ENCODE results near the gene SNX24. TPM values are rescaled to one million over a fixed set of nuclear protein-coding genes. Genes with fewer than 3 reads are reported as not detected.
A peak's percentile ranks its signal among the peaks of the same experiment; 100 is the strongest.

SNX24 gene
- total and polyA plus RNA-seq, 2 of the 4 experiments (the other 2 are of a cell fraction), result 13.8 to 15.0 TPM

DNA sequence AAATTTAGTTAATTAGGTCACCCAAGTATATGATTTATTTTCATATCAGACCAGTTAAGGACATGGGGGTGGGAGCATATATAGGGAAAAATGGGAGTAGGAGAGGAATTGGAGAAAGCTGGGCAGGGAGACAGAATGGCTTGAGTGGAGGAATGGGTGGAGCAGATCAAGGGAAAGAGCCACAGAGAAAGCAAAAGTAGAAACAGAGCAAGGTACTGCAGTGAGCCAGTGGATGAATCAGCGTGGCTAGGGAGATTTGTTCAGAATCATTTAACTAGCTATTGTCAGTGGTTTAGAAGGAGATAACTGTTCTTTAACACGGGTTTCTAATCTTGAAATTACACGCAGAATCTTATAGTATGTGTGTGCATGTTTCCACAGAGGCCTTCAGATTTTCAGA, 37.4 kb downstream of the SNX24 start:
- dilution Hi-C loops (cut with HindIII; ENCODE audit: low sequenced_read_pairs, unreplicated experiment) (no loop called here), intact Hi-C loops (cut with micrococcal nuclease) (no loop called here), in situ Hi-C loops (cut with MboI; ENCODE audit: low sequenced_read_pairs) (no loop called here)
- H3K4me1 ChIP-seq (ENCODE audit: control insufficient read depth, insufficient read depth, low read length), result peaks cover 7% of the 10 kb centered on the region
- no CpG with 5 or more reads among the region's 3 CpGs for WGBS, 2 experiments (ENCODE audit: extremely low coverage in 2 of 2, insufficient read length in 1 of 2)
- ATAC-seq (ENCODE audit: low read depth) (peak; percentile 77), DNase-seq (peak; percentile 55)
- H3K36me3 ChIP-seq (ENCODE audit: control insufficient read depth, insufficient read depth, low read length), result no peaks in the 10 kb centered on the region
- no peak overlapping the region for H3K23ac ChIP-seq (ENCODE audit: low read depth, low read length)
- no peak overlapping the region for H2BK20ac ChIP-seq (ENCODE audit: low read depth, low read length)
- no TSS peak for BruUV-seq (replicated peaks)
- H4K5ac ChIP-seq (ENCODE audit: low read depth, low read length), result no peak overlapping the region
- H3K9me1 ChIP-seq (ENCODE audit: insufficient read depth, low read length), result no peaks in the 10 kb centered on the region; the same call in 1 of the 2 replicates
- no peak overlapping the region for H2AK9ac ChIP-seq (replicated peaks; ENCODE audit: low read depth, low read length, poor library complexity)
- H2BK15ac ChIP-seq (ENCODE audit: low read depth, low read length), result no peak overlapping the region
- H2BK5ac ChIP-seq (ENCODE audit: low read depth, low read length, poor library complexity, severe bottlenecking), result no peak overlapping the region
- no peaks in the 10 kb centered on the region; the same call in 1 of the 2 replicates for H4K20me1 ChIP-seq (ENCODE audit: insufficient read depth, low read length)
- no peak overlapping the region for H2AFZ ChIP-seq (replicated peaks; ENCODE audit: low read length, poor library complexity)
- H3K27ac ChIP-seq (ENCODE audit: insufficient read depth, low read length), result no peak overlapping the region
- no peak overlapping the region for H3K4me3 ChIP-seq (ENCODE audit: insufficient read depth, low read depth, low read length)
- ChIA-PET POLR2A (ENCODE audit: unreplicated experiment) (no interaction called here), CTCF (no interaction called here)
- no peak overlapping the region for H3K18ac ChIP-seq (ENCODE audit: low read depth, low read length)
- no peak overlapping the region for H3K4ac ChIP-seq (ENCODE audit: low read depth, low read length)
- no peak overlapping the region for H4K91ac ChIP-seq (ENCODE audit: insufficient read depth, low read depth, low read length)
- no peak overlapping the region for H2BK120ac ChIP-seq (ENCODE audit: low read depth, low read length)
- peaks cover 6 to 28% of the 10 kb centered on the region in 2 experiments; a peak in 3 of 4 replicates for H3K79me1 ChIP-seq (ENCODE audit: low read depth in 1 of 2, low read length in 2 of 2)
- H3K9ac ChIP-seq (ENCODE audit: low read depth, low read length), result no peak overlapping the region
- no peak overlapping the region for H3K14ac ChIP-seq (replicated peaks; ENCODE audit: low read depth, low read length)
- no peak overlapping the region for H2AK5ac ChIP-seq (ENCODE audit: low read depth, low read length)
- no peaks in the 10 kb centered on the region for H3K27me3 ChIP-seq (ENCODE audit: control insufficient read depth, insufficient read depth, low read length)
- H3K4me2 ChIP-seq (ENCODE audit: low read depth, low read length), result no peak overlapping the region
- no peak overlapping the region for H4K8ac ChIP-seq (ENCODE audit: low read depth in 2 of 2, low read length in 2 of 2)
- TF ChIP-seq MXI1 (IDR thresholded peaks at IDR 0.05; ENCODE audit: borderline replicate concordance, low read depth, low read length) (no peak), SMC3 (IDR thresholded peaks at IDR 0.05; ENCODE audit: low read depth, low read length) (no peak), MAZ (IDR thresholded peaks at IDR 0.05; ENCODE audit: borderline replicate concordance, low read depth, low read length) (no peak), CEBPB (IDR thresholded peaks at IDR 0.05; ENCODE audit: low read depth, low read length) (no peak), RFX5 (IDR thresholded peaks at IDR 0.05; ENCODE audit: low read depth, low read length) (no peak), POLR2A (IDR thresholded peaks at IDR 0.05; ENCODE audit: low read depth, low read length) (no peak), FOS (IDR thresholded peaks at IDR 0.05; ENCODE audit: low read depth, low read length) (no peak), MAFK (IDR thresholded peaks at IDR 0.05; ENCODE audit: low read depth, low read length) (no peak), NFE2L2 (IDR thresholded peaks at IDR 0.05; ENCODE audit: low read depth, low read length) (no peak), RCOR1 (IDR thresholded peaks at IDR 0.05; ENCODE audit: insufficient replicate concordance, low read length) (no peak), CHD1 (IDR thresholded peaks at IDR 0.05; ENCODE audit: low read depth, low read length) (no peak), USF2 (IDR thresholded peaks at IDR 0.05; ENCODE audit: low read depth, low read length) (no peak), RAD21 (IDR thresholded peaks at IDR 0.05; ENCODE audit: low read length) (no peak), BHLHE40 (IDR thresholded peaks at IDR 0.05; ENCODE audit: low read depth, low read length) (no peak)
- TF ChIP-seq, protein P1, sequence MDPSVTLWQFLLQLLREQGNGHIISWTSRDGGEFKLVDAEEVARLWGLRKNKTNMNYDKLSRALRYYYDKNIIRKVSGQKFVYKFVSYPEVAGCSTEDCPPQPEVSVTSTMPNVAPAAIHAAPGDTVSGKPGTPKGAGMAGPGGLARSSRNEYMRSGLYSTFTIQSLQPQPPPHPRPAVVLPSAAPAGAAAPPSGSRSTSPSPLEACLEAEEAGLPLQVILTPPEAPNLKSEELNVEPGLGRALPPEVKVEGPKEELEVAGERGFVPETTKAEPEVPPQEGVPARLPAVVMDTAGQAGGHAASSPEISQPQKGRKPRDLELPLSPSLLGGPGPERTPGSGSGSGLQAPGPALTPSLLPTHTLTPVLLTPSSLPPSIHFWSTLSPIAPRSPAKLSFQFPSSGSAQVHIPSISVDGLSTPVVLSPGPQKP (IDR thresholded peaks at IDR 0.05; ENCODE audit: borderline replicate concordance, low read depth, low read length), result no peak
- TF ChIP-seq, protein P2, sequence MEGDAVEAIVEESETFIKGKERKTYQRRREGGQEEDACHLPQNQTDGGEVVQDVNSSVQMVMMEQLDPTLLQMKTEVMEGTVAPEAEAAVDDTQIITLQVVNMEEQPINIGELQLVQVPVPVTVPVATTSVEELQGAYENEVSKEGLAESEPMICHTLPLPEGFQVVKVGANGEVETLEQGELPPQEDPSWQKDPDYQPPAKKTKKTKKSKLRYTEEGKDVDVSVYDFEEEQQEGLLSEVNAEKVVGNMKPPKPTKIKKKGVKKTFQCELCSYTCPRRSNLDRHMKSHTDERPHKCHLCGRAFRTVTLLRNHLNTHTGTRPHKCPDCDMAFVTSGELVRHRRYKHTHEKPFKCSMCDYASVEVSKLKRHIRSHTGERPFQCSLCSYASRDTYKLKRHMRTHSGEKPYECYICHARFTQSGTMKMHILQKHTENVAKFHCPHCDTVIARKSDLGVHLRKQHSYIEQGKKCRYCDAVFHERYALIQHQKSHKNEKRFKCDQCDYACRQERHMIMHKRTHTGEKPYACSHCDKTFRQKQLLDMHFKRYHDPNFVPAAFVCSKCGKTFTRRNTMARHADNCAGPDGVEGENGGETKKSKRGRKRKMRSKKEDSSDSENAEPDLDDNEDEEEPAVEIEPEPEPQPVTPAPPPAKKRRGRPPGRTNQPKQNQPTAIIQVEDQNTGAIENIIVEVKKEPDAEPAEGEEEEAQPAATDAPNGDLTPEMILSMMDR (conservative IDR thresholded peaks at IDR 0.05; ENCODE audit: low read depth, low read length), result no peak
- no peaks in the 10 kb centered on the region for H3K9me3 ChIP-seq (ENCODE audit: control insufficient read depth, insufficient read depth, low read length)
- H3K56ac ChIP-seq (ENCODE audit: extremely low read depth, insufficient read depth, low read length), result no peak overlapping the region
